Common myeloid progenitor, CD34-positive (primary cell): ENCODE results near the gene GZMM.

Experiments used
- CTCF ChIA-PET: fragments of 350-600 bp; sonication (Branson Sonifier 250); formaldehyde crosslinking; loops from one replicate; lab custom pipeline; 2021; ENCODE audit warnings: antibody characterized with exemption; lab: Charles Lee
- POLR2A ChIA-PET: fragments of 350-600 bp; sonication (Branson Sonifier 250); formaldehyde crosslinking; loops from one replicate; lab custom pipeline; 2021; ENCODE audit warnings: antibody characterized with exemption; lab: Charles Lee
- DNase-seq, 3 donors: peaks; one replicate each; pipeline versions ENCODE4 v3.0.0 to v3.0.0-alpha.2; 2013
- H3K27ac ChIP-seq, 2 experiments: 1 replicate in 1 of 2; 2 replicates in 1 of 2; pipeline ENCODE4 v1.7.0; 2013; ENCODE audit warnings: inconsistent platforms in 2 of 2, low read length in 2 of 2, mild to moderate bottlenecking in 2 of 2, low read depth in 1 of 2, moderate library complexity in 1 of 2; ENCODE audit not compliant: severe bottlenecking in 2 of 2, insufficient read depth in 1 of 2, poor library complexity in 1 of 2
- H3K27me3 ChIP-seq, 5 experiments: replicated peaks in 2 of 5; 1 replicate in 3 of 5; 2 replicates in 2 of 5; pipeline versions ENCODE4 v1.6.1 to v1.7.0; 2013; ENCODE audit warnings: low read length in 4 of 5, mild to moderate bottlenecking in 2 of 5, moderate library complexity in 2 of 5, inconsistent platforms in 1 of 5; ENCODE audit not compliant: insufficient read depth in 5 of 5, control insufficient read depth in 4 of 5
- H3K36me3 ChIP-seq, 4 experiments: 1 replicate in 2 of 4; 2 replicates in 2 of 4; pipeline versions ENCODE4 v1.6.1 to v1.7.0; 2013; ENCODE audit warnings: low read length in 3 of 4, control low read depth in 1 of 4, mild to moderate bottlenecking in 1 of 4; ENCODE audit not compliant: control insufficient read depth in 4 of 4, insufficient read depth in 4 of 4
- H3K4me1 ChIP-seq, 4 experiments: 1 replicate in 3 of 4; 2 replicates in 1 of 4; pipeline versions ENCODE4 v1.6.1 to v1.7.1; 2013; ENCODE audit warnings: low read length in 3 of 4, mild to moderate bottlenecking in 3 of 4, control low read depth in 1 of 4, inconsistent platforms in 1 of 4, moderate library complexity in 1 of 4; ENCODE audit not compliant: control insufficient read depth in 4 of 4, insufficient read depth in 4 of 4; ENCODE audit errors: control extremely low read depth in 1 of 4
- H3K4me3 ChIP-seq, 7 experiments: 1 replicate in 4 of 7; 2 replicates in 3 of 7; pipeline versions ENCODE4 v1.5.1 to v1.7.0; 2013; ENCODE audit warnings: mild to moderate bottlenecking in 7 of 7, low read length in 6 of 7, moderate library complexity in 6 of 7, inconsistent platforms in 2 of 7, low read depth in 2 of 7, control low read depth in 1 of 7; ENCODE audit not compliant: insufficient read depth in 4 of 7, control insufficient read depth in 1 of 7; ENCODE audit errors: extremely low read depth in 1 of 7
- H3K9me3 ChIP-seq, 5 experiments: 1 replicate in 4 of 5; 2 replicates in 1 of 5; pipeline versions ENCODE4 v1.6.1 to v1.7.1; 2013; ENCODE audit warnings: low read length in 4 of 5, mild to moderate bottlenecking in 2 of 5, inconsistent platforms in 1 of 5, low read depth in 1 of 5, moderate library complexity in 1 of 5; ENCODE audit not compliant: control insufficient read depth in 4 of 5, insufficient read depth in 2 of 5; ENCODE audit errors: control extremely low read depth in 1 of 5
- WGBS: methylation state at CpG from one replicate; pipeline ENCODE4 v1.1.5; 2013; ENCODE audit not compliant: insufficient coverage; 5-methylcytosine and 5-hydroxymethylcytosine counted together

GZMM gene

DNA sequence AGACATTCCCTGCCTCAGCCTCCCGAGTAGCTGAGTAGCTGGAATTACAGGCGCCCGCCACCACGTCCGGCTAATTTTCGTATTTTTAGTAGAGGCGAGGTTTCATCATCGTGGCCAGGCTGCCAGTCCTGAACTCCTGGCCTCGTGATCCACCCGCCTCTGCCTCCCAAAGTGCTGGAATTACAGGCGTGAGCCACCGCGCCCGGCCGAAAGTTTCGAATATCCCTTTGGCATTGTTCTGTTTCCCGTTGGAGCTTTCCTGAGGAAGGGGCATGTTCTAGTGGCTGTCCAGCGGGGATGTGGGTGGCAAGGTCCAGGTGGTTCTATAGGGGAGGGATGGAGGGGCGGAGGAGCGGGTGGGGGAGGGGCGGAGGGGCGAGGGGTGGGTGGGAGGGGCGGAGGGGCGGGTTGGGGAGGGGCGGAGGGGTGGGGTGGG, 26.4 kb downstream of the GZMM start:
- Histone ChIP-seq H3K9me3 (no peaks in the 10 kb centered on the region), H3K27me3 (no peaks in the 10 kb centered on the region), H3K4me3 (no peak overlapping the region), H3K27ac (no peak overlapping the region), H3K36me3 (peaks cover 0 to 2% (median 0%) of the 10 kb centered on the region in 4 experiments), H3K4me1 (peaks cover 0 to 36% (median 28%) of the 10 kb centered on the region in 4 experiments)
- 92% methylated on average over 13 of the region's 25 CpGs for WGBS
- ChIA-PET POLR2A (no interaction called here), CTCF (no interaction called here)
- peak in 1 of 3 donors; percentile 48 for DNase-seq

DNA sequence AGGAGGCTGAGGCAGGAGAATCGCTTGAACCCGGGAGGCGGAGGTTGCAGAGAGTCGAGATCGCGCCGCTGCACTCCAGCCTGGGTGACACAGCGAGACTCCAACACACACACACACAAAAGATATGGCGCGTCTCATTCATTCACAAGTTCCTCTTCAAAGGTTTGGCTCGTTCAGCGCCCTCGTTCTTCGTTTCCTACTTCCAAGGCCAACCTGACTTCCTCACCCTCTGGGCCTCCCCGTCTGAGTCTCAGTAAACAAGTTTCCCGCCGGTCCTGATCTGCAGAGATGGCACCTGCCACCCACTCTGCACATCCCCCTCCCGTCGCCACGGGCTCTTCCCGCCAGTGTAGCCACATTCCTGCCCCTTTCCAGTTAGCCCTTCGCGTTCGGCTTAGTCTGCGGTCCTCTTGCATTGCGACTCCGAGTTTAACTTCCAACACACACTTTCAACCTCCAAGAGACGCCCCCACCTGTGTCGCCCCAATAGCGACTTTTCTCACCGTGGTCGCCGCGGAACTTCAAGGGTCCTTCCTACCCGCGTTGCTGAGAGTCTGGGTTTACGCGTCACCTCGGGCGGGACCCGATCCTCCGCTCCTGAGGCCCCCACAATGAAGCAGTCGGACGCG, 27.2 kb downstream of the GZMM start:
- peaks cover 0 to 41% (median 33%) of the 10 kb centered on the region in 4 experiments for H3K4me1 ChIP-seq
- WGBS: 0% methylated on average over 33 of the region's 45 CpGs
- CTCF ChIA-PET: no interaction called here
- peak overlapping the region; percentile 58 to 90 for H3K27ac ChIP-seq
- no peaks in the 10 kb centered on the region for H3K27me3 ChIP-seq
- peak overlapping the region; percentile 41 to 93 (median 81) for H3K4me3 ChIP-seq
- peak; percentile 75 to 90 (median 87) for DNase-seq
- POLR2A ChIA-PET: no interaction called here
- no peaks in the 10 kb centered on the region for H3K9me3 ChIP-seq
- H3K36me3 ChIP-seq: peaks cover 0 to 2% (median 0%) of the 10 kb centered on the region in 4 experiments

DNA sequence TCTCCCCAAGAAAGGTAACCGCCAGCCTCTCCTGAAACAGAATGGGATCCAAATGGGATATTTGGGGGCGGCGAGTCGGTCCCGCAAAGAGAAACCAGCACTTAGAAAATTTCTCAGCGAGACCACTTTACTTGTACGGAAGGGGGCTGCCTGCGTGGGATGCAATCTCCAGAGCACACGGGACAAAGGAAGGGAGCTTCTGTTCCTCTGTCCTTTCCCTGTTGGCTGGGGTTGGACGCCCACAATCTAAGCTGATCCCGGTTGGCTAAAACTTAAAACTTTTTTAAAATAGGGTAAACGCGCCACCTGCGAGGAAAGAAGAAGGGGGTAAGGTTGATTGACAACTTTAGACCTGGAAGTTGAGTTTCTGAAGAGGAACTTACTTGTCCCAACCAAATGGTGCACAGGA, 27.7 kb downstream of the GZMM start:
- Histone ChIP-seq H3K27me3 (no peaks in the 10 kb centered on the region), H3K9me3 (no peaks in the 10 kb centered on the region), H3K27ac (peak overlapping the region; percentile 58 to 90), H3K4me1 (peaks cover 0 to 45% (median 36%) of the 10 kb centered on the region in 4 experiments), H3K4me3 (peak overlapping the region; percentile 41 to 93 (median 81)), H3K36me3 (peaks cover 0 to 2% (median 0%) of the 10 kb centered on the region in 4 experiments)
- POLR2A ChIA-PET: interaction anchor here (1.5 kb wide), 1 partner anchor 133 kb away, joined by 3 read pairs; no protein-coding TSS in a partner anchor
- CTCF ChIA-PET: no interaction called here
- 0% methylated on average over 10 of the region's 14 CpGs for WGBS
- peak; percentile 45 to 76 (median 66) for DNase-seq

DNA sequence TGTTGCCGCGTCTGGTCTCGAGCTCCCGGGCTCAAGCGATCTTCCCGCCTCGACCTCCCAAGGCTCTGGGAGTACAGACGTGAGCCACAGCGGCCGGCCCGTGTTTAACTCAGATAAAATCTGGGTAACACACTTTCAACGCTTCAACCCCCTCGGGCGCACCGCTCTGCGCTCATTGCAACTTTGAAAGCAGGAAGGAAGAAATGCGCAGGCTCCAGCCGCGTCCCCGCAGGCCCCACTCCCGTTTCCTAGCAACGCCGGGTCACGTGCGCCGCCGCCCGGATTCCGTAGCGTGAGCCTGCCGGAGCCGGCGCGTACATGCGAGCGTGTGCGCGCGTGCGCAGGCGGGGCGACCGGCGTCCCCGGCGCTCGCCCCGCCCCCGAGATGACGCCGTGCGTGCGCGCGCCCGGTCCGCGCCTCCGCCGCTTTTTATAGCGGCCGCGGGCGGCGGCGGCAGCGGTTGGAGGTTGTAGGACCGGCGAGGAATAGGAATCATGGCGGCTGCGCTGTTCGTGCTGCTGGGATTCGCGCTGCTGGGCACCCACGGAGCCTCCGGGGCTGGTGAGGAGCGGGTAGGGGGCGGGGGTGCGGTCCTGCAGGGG, 28.4 kb downstream of the GZMM start, which contains the start of gene BSG:
Gene BSG (plus strand): TSS at position 457 of the 603 bp plus-strand sequence. CDS start 39 bp downstream, at position 496.
- Histone ChIP-seq H3K9me3 (no peaks in the 10 kb centered on the region), H3K27ac (peak within 1 kb of the TSS; percentile 61 to 90), H3K36me3 (peaks cover 0 to 2% (median 0%) of the 10 kb centered on the region in 4 experiments), H3K4me1 (peaks cover 0 to 49% (median 36%) of the 10 kb centered on the region in 4 experiments), H3K4me3 (peak within 1 kb of the TSS; percentile 71 to 93 (median 81)), H3K27me3 (no peaks in the 10 kb centered on the region)
- WGBS: 0% methylated on average over 79 of the region's 79 CpGs
- POLR2A ChIA-PET: interaction anchor here (1.4 to 1.5 kb wide), 2 partner anchors 41 to 132 kb away, joined by 3 to 5 read pairs; partner anchors contain the start of gene CDC34
- CTCF ChIA-PET: interaction anchor here (1.0 kb wide), 1 partner anchor 12 kb away, joined by 3 read pairs; no protein-coding TSS in a partner anchor
- DNase-seq: peak; percentile 98 to 99 (median 98)

DNA sequence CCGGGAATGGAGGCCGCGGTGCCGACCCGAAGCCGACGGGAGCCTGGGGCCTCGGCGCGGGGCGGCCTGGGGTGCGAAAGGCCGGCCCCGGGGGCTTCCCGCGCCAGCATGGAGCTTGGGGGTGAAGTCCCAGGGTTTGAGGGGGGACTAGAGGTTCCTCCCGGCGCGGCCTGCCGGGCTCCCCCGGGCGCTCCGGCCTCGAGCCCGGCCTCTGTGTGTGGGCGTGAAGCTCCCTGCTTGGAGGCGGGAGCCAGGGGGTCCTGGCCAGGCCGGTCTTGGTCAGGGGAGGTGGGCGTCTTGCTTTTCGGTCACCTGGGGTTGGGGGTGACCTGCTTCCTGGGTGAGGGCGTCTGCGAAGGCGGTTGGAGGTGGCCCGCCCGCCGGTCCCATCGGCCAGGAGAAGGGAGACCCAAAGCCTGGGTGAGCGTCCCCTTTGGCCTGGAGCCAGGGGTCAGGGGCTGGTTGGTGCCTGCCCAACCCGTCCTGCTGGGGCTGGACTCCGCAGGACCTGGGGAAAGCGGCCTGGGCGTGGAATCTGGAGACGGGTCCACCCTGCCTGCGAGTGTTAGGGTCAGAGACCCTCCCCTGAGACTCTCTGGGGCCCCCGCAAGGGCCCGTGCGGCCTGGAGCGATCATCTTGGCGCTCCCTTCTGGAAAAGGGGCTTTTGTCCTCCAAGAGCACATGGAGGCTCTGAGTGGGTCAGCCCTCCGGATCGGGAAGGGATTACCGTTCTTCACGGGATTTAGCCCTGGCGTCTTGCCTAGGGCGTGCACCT, 29.1 kb downstream of the GZMM start:
- CTCF ChIA-PET: interaction anchor here (1.0 kb wide), 1 partner anchor 11 kb away, joined by 3 read pairs; no protein-coding TSS in a partner anchor

DNA sequence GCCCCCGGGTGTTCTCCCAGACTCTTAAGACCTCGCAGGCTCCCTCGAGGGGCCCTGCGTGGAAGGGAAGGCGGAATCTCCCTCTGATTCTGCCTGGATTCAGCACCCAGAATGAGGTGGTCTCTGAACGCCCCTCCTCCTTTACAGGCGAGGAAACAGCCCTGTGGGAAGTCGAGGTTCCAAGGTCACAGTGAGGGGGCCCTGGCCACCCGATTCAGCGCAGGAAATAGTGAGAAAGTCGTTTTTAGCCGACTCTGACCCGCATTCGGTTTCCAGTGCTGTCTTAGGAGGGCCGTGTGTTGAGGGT, 29.6 kb downstream of the GZMM start:
- Histone ChIP-seq H3K9me3 (no peaks in the 10 kb centered on the region), H3K36me3 (peaks cover 0 to 11% (median 4%) of the 10 kb centered on the region in 4 experiments), H3K27ac (peak overlapping the region in 1 of 2 experiments; percentile 90), H3K4me3 (peak overlapping the region; percentile 62 to 93 (median 81)), H3K4me1 (peaks cover 0 to 49% (median 38%) of the 10 kb centered on the region in 4 experiments), H3K27me3 (no peaks in the 10 kb centered on the region)
- DNase-seq: peak in 2 of 3 donors; percentile 39 to 43
- POLR2A ChIA-PET: no interaction called here
- WGBS: 6% methylated on average over 12 of the region's 15 CpGs
- CTCF ChIA-PET: interaction anchor here (3.5 kb wide), 1 partner anchor 12 kb away, joined by 28 read pairs; no protein-coding TSS in a partner anchor

More for the DNA sequence above, 29.1 kb downstream of the GZMM start:
- no peaks in the 10 kb centered on the region for H3K9me3 ChIP-seq
- H3K27me3 ChIP-seq: no peaks in the 10 kb centered on the region
- peaks cover 0 to 49% (median 38%) of the 10 kb centered on the region in 4 experiments for H3K4me1 ChIP-seq
- H3K4me3 ChIP-seq: peak overlapping the region; percentile 62 to 93 (median 81)
- under 1% methylated on average over 54 of the region's 55 CpGs for WGBS
- peaks cover 0 to 7% (median 3%) of the 10 kb centered on the region in 4 experiments for H3K36me3 ChIP-seq
- POLR2A ChIA-PET: interaction anchor here (1.4 to 1.5 kb wide), 2 partner anchors 41 to 131 kb away, joined by 3 to 5 read pairs; partner anchors contain the start of gene CDC34
- DNase-seq: no peak
- H3K27ac ChIP-seq: peak overlapping the region; percentile 61 to 90
